PC-9 (cell line): ENCODE results near the gene WFDC1. TPM values are rescaled to one million over a fixed set of nuclear protein-coding genes. Genes with fewer than 3 reads are reported as not detected.

Source experiments
- BruUV-seq: library from RNA; stranded (reverse); fragments of 400-500 nt; replicated peaks from 2 replicates; lab custom pipeline; 2021; lab: Mats Ljungman, UMichigan
- CTCF ChIA-PET: fragments of 300-600 bp; sonication (Branson Sonifier 250); formaldehyde crosslinking; loops from one replicate; lab custom pipeline; 2022; ENCODE audit warnings: antibody characterized with exemption; lab: Charles Lee
- POLR2A ChIA-PET: fragments of 300-600 bp; sonication (Branson Sonifier 250); formaldehyde crosslinking; loops from one replicate; lab custom pipeline; 2022; ENCODE audit warnings: antibody characterized with exemption; ENCODE audit not compliant: unreplicated experiment; lab: Charles Lee
- DNase-seq, 2 experiments: peaks; one replicate each; pipeline versions ENCODE4 v3.0.0 to v3.0.0-alpha.2; 2015 to 2022; ENCODE audit warnings: mixed read lengths in 1 of 2
- H2AFZ ChIP-seq: fragments of 200-600 bp; sonication (generic); 2 replicates; pipeline ENCODE4 v1.8.1; 2017; ENCODE audit warnings: antibody characterized with exemption
- H3F3A ChIP-seq: fragments of 200-600 bp; sonication (generic); 2 replicates; pipeline ENCODE4 v1.8.1; 2017; ENCODE audit warnings: antibody characterized with exemption, mild to moderate bottlenecking, low read depth; ENCODE audit not compliant: insufficient read depth
- H3K27ac ChIP-seq: fragments of 200-600 bp; sonication (generic); 2 replicates; pipeline ENCODE4 v1.6.1; 2016; ENCODE audit warnings: mixed run types
- H3K27me3 ChIP-seq: fragments of 200-600 bp; sonication (generic); 2 replicates; pipeline ENCODE4 v1.6.1; 2016; ENCODE audit warnings: low read depth, mixed run types; ENCODE audit not compliant: insufficient read depth
- H3K36me3 ChIP-seq: fragments of 200-600 bp; sonication (generic); 2 replicates; pipeline ENCODE4 v1.6.1; 2016; ENCODE audit warnings: low read depth, mixed run types
- H3K4me1 ChIP-seq: fragments of 200-600 bp; sonication (generic); replicated peaks from 2 replicates; pipeline ENCODE4 v1.6.1; 2016; ENCODE audit warnings: mixed run types; ENCODE audit not compliant: insufficient read depth
- H3K4me2 ChIP-seq: fragments of 200-600 bp; sonication (generic); 2 replicates; pipeline ENCODE4 v1.6.1; 2017; ENCODE audit warnings: mixed run types
- H3K4me3 ChIP-seq: fragments of 200-600 bp; sonication (generic); 2 replicates; pipeline ENCODE4 v1.6.1; 2016; ENCODE audit warnings: mixed run types
- H3K79me2 ChIP-seq: fragments of 200-600 bp; sonication (generic); 2 replicates; pipeline ENCODE4 v1.6.1; 2017; ENCODE audit warnings: low read depth, mixed run types
- H3K9me2 ChIP-seq: fragments of 200-600 bp; sonication (generic); 2 replicates; pipeline ENCODE4 v1.8.1; 2017; ENCODE audit warnings: mild to moderate bottlenecking; ENCODE audit not compliant: insufficient read depth
- H3K9me3 ChIP-seq: fragments of 200-600 bp; sonication (generic); 2 replicates; pipeline ENCODE4 v1.8.1; 2016; ENCODE audit warnings: low read depth; ENCODE audit not compliant: insufficient read depth
- H4K20me1 ChIP-seq: fragments of 200-600 bp; sonication (generic); 2 replicates; pipeline ENCODE4 v1.8.1; 2017; ENCODE audit not compliant: insufficient read depth
- CTCF ChIP-seq: fragments of 200-600 bp; sonication (generic); conservative IDR thresholded peaks from 2 replicates; pipeline ENCODE4 v1.6.1; 2017; ENCODE audit warnings: mixed run types, antibody characterized with exemption, mild to moderate bottlenecking, moderate library complexity
- EZH2 ChIP-seq: fragments of 200-600 bp; sonication (generic); IDR thresholded peaks from 2 replicates; pipeline ENCODE4 v1.8.0; 2017; ENCODE audit warnings: antibody characterized with exemption, low read depth
- intact Hi-C: fragments of 100-400 bp; cut with micrococcal nuclease; formaldehyde crosslinking; loops from one replicate; pipeline ENCODE4 v1.10.0; 2022; ENCODE audit not compliant: unreplicated experiment
- total RNA-seq: library from RNA; stranded (reverse); gene quantifications from 2 replicates; pipeline ENCODE4 v1.2.3, GENCODE V29; 2021

Gene WFDC1
- total RNA-seq, 1 experiment from 2014 or later: not detected

GRCh38 chr16:84279881-84280280 is 14.8 kb upstream of the WFDC1 start:
- Histone ChIP-seq H4K20me1 (no peaks in the 10 kb centered on the region), H3K27me3 (no peaks in the 10 kb centered on the region), H3F3A (no peaks in the 10 kb centered on the region; the same call in 1 of the 2 replicates), H3K36me3 (no peaks in the 10 kb centered on the region), H3K9me2 (no peaks in the 10 kb centered on the region), H3K4me3 (no peak overlapping the region), H2AFZ (no peak overlapping the region), H3K4me2 (no peak overlapping the region), H3K79me2 (no peaks in the 10 kb centered on the region), H3K4me1 (no peaks in the 10 kb centered on the region), H3K27ac (no peak overlapping the region), H3K9me3 (no peaks in the 10 kb centered on the region)
- no TSS peak for BruUV-seq
- intact Hi-C loops: loop anchor here (5.0 kb wide), 2 partner anchors 197 to 342 kb away; no protein-coding TSS in a partner anchor
- CTCF ChIA-PET: no interaction called here
- TF ChIP-seq EZH2 (no peak), CTCF (no peak)
- no peak for DNase-seq
- POLR2A ChIA-PET: no interaction called here

GRCh38 chr16:84281074-84281473 is 13.6 kb upstream of the WFDC1 start:
- H3K4me2 ChIP-seq: no peak overlapping the region
- H3F3A ChIP-seq: no peaks in the 10 kb centered on the region; the same call in 1 of the 2 replicates
- no peaks in the 10 kb centered on the region for H3K79me2 ChIP-seq
- intact Hi-C loops: no loop called here
- no peaks in the 10 kb centered on the region for H3K9me3 ChIP-seq
- no peaks in the 10 kb centered on the region for H3K27me3 ChIP-seq
- no peak overlapping the region for H3K4me3 ChIP-seq
- no peaks in the 10 kb centered on the region for H4K20me1 ChIP-seq
- CTCF ChIA-PET: no interaction called here
- H3K9me2 ChIP-seq: no peaks in the 10 kb centered on the region
- TF ChIP-seq CTCF: no peak
- TF ChIP-seq EZH2: no peak
- H3K36me3 ChIP-seq: no peaks in the 10 kb centered on the region
- no peak for DNase-seq
- H3K4me1 ChIP-seq: no peaks in the 10 kb centered on the region
- H3K27ac ChIP-seq: no peak overlapping the region
- POLR2A ChIA-PET: no interaction called here
- no peak overlapping the region for H2AFZ ChIP-seq
- BruUV-seq: no TSS peak

GRCh38 chr16:84282533-84282932 is 12.1 kb upstream of the WFDC1 start:
- H3K9me3 ChIP-seq: no peaks in the 10 kb centered on the region
- no peaks in the 10 kb centered on the region for H3K79me2 ChIP-seq
- H3K27me3 ChIP-seq: no peaks in the 10 kb centered on the region
- no peak for DNase-seq
- no TSS peak for BruUV-seq
- no peaks in the 10 kb centered on the region for H3K4me1 ChIP-seq
- H3K4me2 ChIP-seq: no peak overlapping the region
- ChIA-PET CTCF (no interaction called here), POLR2A (no interaction called here)
- no peak overlapping the region for H3K4me3 ChIP-seq
- H3K9me2 ChIP-seq: no peaks in the 10 kb centered on the region
- intact Hi-C loops: no loop called here
- no peak overlapping the region for H3K27ac ChIP-seq
- no peaks in the 10 kb centered on the region for H3K36me3 ChIP-seq
- no peaks in the 10 kb centered on the region; the same call in 1 of the 2 replicates for H3F3A ChIP-seq
- H2AFZ ChIP-seq: no peak overlapping the region
- no peaks in the 10 kb centered on the region for H4K20me1 ChIP-seq
- TF ChIP-seq EZH2 (no peak), CTCF (no peak)
